Spleen (tissue), 11 donors: Measurements from ENCODE around the gene SKIC3. TPM values are rescaled to one million over a fixed set of nuclear protein-coding genes. Genes with fewer than 3 reads are reported as not detected.

Experiments
- DNase-seq: peaks from one replicate; pipeline ENCODE4 v3.0.0-alpha.2; 2020
- H3K27ac ChIP-seq, 8 donors: fragments of 200-600 bp; sonication (generic) in 7 of 8; 1 replicate in 4 of 8; 2 replicates in 4 of 8; pipeline versions ENCODE4 v1.5.0 to v1.8.0; 2016 to 2021; ENCODE audit warnings: inconsistent platforms in 4 of 8, mild to moderate bottlenecking in 4 of 8, moderate library complexity in 1 of 8
- H3K27me3 ChIP-seq, 7 donors: fragments of 200-600 bp; sonication (generic) in 6 of 7; replicated peaks in 1 of 7; 1 replicate in 4 of 7; 2 replicates in 3 of 7; pipeline versions ENCODE4 v1.5.0 to v1.8.0; 2016 to 2021; ENCODE audit warnings: inconsistent platforms in 3 of 7, mild to moderate bottlenecking in 1 of 7
- H3K36me3 ChIP-seq, 6 donors: fragments of 200-600 bp; sonication (generic) in 5 of 6; 1 replicate in 4 of 6; 2 replicates in 2 of 6; pipeline versions ENCODE4 v1.5.0 to v1.8.0; 2016 to 2021; ENCODE audit warnings: inconsistent platforms in 2 of 6
- H3K4me1 ChIP-seq, 6 donors: fragments of 200-600 bp; sonication (generic) in 5 of 6; 1 replicate in 3 of 6; 2 replicates in 3 of 6; pipeline versions ENCODE4 v1.5.0 to v1.8.0; 2016 to 2021; ENCODE audit warnings: inconsistent platforms in 3 of 6
- H3K4me3 ChIP-seq, 8 donors: fragments of 200-600 bp; sonication (generic) in 7 of 8; 1 replicate in 4 of 8; 2 replicates in 4 of 8; pipeline versions ENCODE4 v1.5.0 to v1.8.0; 2016 to 2021; ENCODE audit warnings: inconsistent platforms in 4 of 8, mild to moderate bottlenecking in 4 of 8, moderate library complexity in 2 of 8
- H3K9me3 ChIP-seq, 8 donors: fragments of 200-600 bp; sonication (generic) in 7 of 8; 1 replicate in 4 of 8; 2 replicates in 4 of 8; pipeline versions ENCODE4 v1.5.0 to v1.8.0; 2016 to 2021; ENCODE audit warnings: inconsistent platforms in 4 of 8
- CTCF ChIP-seq, 11 experiments: fragments of 200-600 bp in 7 of 11; fragments of 450-650 bp in 4 of 11; sonication (generic) in 4 of 11; IDR thresholded peaks in 8 of 11; conservative IDR thresholded peaks in 3 of 11; 1 replicate in 7 of 11; 2 replicates in 4 of 11; pipeline versions ENCODE4 v1.4.0 to v1.8.0; 2016 to 2021; ENCODE audit warnings: antibody characterized with exemption in 11 of 11, inconsistent platforms in 4 of 11, mild to moderate bottlenecking in 1 of 11
- POLR2A ChIP-seq, 3 donors: fragments of 450-650 bp; IDR thresholded peaks; one replicate each; pipeline ENCODE4 v1.5.1; 2017; ENCODE audit warnings: antibody characterized with exemption in 3 of 3, mild to moderate bottlenecking in 1 of 3
- POLR2AphosphoS5 ChIP-seq, 3 donors: sonication (generic); formaldehyde crosslinking; IDR thresholded peaks; one replicate each; pipeline ENCODE4 v1.5.1; 2017; ENCODE audit warnings: antibody characterized with exemption in 3 of 3
- WGBS, 5 donors: extraction: QIAGEN DNeasy Blood & Tissue Kit in 3 of 5; methylation state at CpG; one replicate each; pipeline versions ENCODE4 v1.1.5 to v1.1.7; 2013 to 2018; 5-methylcytosine and 5-hydroxymethylcytosine counted together
- intact Hi-C: fragments of 100-400 bp; cut with DNase I; formaldehyde crosslinking; loops from one replicate; pipeline ENCODE4 v1.15.0; 2023; ENCODE audit warnings: low total_unique reads
- polyA plus RNA-seq, 3 donors: library from polyadenylated mRNA; stranded (reverse); fragments of 200-250 nt; gene quantifications; one replicate each; pipeline ENCODE4 v1.2.1, GENCODE V29; 2013
- total RNA-seq, 7 donors: library from RNA; depleted of rRNA in 3 of 7; stranded (reverse); fragments of >200 nt in 3 of 7; fragmentation: NEBNext Ultra II Directional in 4 of 7; extraction: Animal tissue kit (Norgen Biotek cat#: 25700) in 4 of 7; gene quantifications; one replicate each; pipeline versions ENCODE4 v1.1.0 to v1.2.1, GENCODE V29; 2016 to 2021
- donor health status: healthy with polysubstance abuse.
- donor health status: DM: no; HTN: no; CAD: no; lungs with moderate emphysema.
- donor health status: DM: no; HTN: no; CAD: no.
- donor health status: Bipolar disorder and iron deficiency.
- donor health status: healthy.
- donor health status: DM: no; HTN: no; CAD: no.
- donor health status: DM: yes; HTN: yes; CAD: no.

Gene SKIC3
- total and polyA plus RNA-seq, 10 donors: 18.6 to 92.0 (median 64.6) TPM

GRCh38 chr5:95526871-95527270 is 27.9 kb downstream of the SKIC3 start:
- intact Hi-C loops: no loop called here

GRCh38 chr5:95524423-95524822 is 30.4 kb downstream of the SKIC3 start:
- no peak overlapping the region for H3K4me3 ChIP-seq
- 92 to 97% (median 96%) methylated on average over 2 of the region's 2 CpGs for WGBS, 5 donors
- TF ChIP-seq CTCF (IDR thresholded peaks at IDR 0.05 in 8 of 11, conservative IDR thresholded peaks at IDR 0.05 in 3 of 11): no peak
- TF ChIP-seq POLR2A (IDR thresholded peaks at IDR 0.05): no peak
- TF ChIP-seq POLR2AphosphoS5 (IDR thresholded peaks at IDR 0.05): no peak
- no peak overlapping the region for H3K27ac ChIP-seq
- peaks cover 0 to 100% (median 62%) of the 10 kb centered on the region in 6 donors for H3K36me3 ChIP-seq
- no peaks in the 10 kb centered on the region for H3K27me3 ChIP-seq
- DNase-seq: no peak
- H3K9me3 ChIP-seq: no peaks in the 10 kb centered on the region
- no peaks in the 10 kb centered on the region for H3K4me1 ChIP-seq
- intact Hi-C loops: no loop called here

More at GRCh38 chr5:95526871-95527270, 27.9 kb downstream of the SKIC3 start:
- Histone ChIP-seq H3K9me3 (no peaks in the 10 kb centered on the region), H3K27me3 (no peaks in the 10 kb centered on the region), H3K36me3 (peaks cover 0 to 98% (median 56%) of the 10 kb centered on the region in 6 donors), H3K4me3 (no peak overlapping the region), H3K4me1 (no peaks in the 10 kb centered on the region), H3K27ac (no peak overlapping the region)
- WGBS, 5 donors: 96 to 98% (median 97%) methylated on average over 2 of the region's 2 CpGs
- TF ChIP-seq CTCF (IDR thresholded peaks at IDR 0.05 in 8 of 11, conservative IDR thresholded peaks at IDR 0.05 in 3 of 11) (no peak), POLR2A (IDR thresholded peaks at IDR 0.05) (no peak), POLR2AphosphoS5 (IDR thresholded peaks at IDR 0.05) (no peak)
- DNase-seq: no peak

- no peak overlapping the region for H3K27ac ChIP-seq
- 89 to 98% (median 92%) methylated on average over 1 of the region's 1 CpG for WGBS, 5 donors
- H3K36me3 ChIP-seq: peaks cover 2 to 100% (median 63%) of the 10 kb centered on the region in 6 donors
- intact Hi-C loops: no loop called here
- TF ChIP-seq CTCF (IDR thresholded peaks at IDR 0.05 in 8 of 11, conservative IDR thresholded peaks at IDR 0.05 in 3 of 11): no peak
- no peak for TF ChIP-seq POLR2AphosphoS5 (IDR thresholded peaks at IDR 0.05)
- TF ChIP-seq POLR2A (IDR thresholded peaks at IDR 0.05): no peak
- H3K4me1 ChIP-seq: no peaks in the 10 kb centered on the region
- no peaks in the 10 kb centered on the region for H3K9me3 ChIP-seq
- H3K27me3 ChIP-seq: no peaks in the 10 kb centered on the region
- H3K4me3 ChIP-seq: no peak overlapping the region
- DNase-seq: no peak
These were observed 34.6 kb downstream of the SKIC3 start for GRCh38 chr5:95520206-95520605.

GRCh38 chr5:95519681-95520080 is 35.1 kb downstream of the SKIC3 start:
- H3K27me3 ChIP-seq: no peaks in the 10 kb centered on the region
- DNase-seq: no peak
- WGBS, 5 donors: 96 to 99% (median 98%) methylated on average over 1 of the region's 1 CpG
- no peaks in the 10 kb centered on the region for H3K9me3 ChIP-seq
- no peak for TF ChIP-seq POLR2AphosphoS5 (IDR thresholded peaks at IDR 0.05)
- TF ChIP-seq POLR2A (IDR thresholded peaks at IDR 0.05): no peak
- TF ChIP-seq CTCF (IDR thresholded peaks at IDR 0.05 in 8 of 11, conservative IDR thresholded peaks at IDR 0.05 in 3 of 11): no peak
- peaks cover 2 to 100% (median 64%) of the 10 kb centered on the region in 6 donors for H3K36me3 ChIP-seq
- H3K27ac ChIP-seq: no peak overlapping the region
- H3K4me1 ChIP-seq: no peaks in the 10 kb centered on the region
- intact Hi-C loops: no loop called here
- H3K4me3 ChIP-seq: no peak overlapping the region
